BLaER1 (cell line): ENCODE measurements around the gene CHMP3.

Experiments used
- H3K27ac ChIP-seq: shearing (Covaris generic); formaldehyde crosslinking; 2 replicates; pipeline ENCODE4 v1.8.1; 2022
- H3K27me3 ChIP-seq: shearing (Covaris generic); formaldehyde crosslinking; 2 replicates; pipeline ENCODE4 v1.8.1; 2022
- H3K36me3 ChIP-seq: shearing (Covaris generic); formaldehyde crosslinking; 2 replicates; pipeline ENCODE4 v1.8.1; 2022
- H3K4me1 ChIP-seq: shearing (Covaris generic); formaldehyde crosslinking; 2 replicates; pipeline ENCODE4 v1.8.1; 2022
- H3K4me2 ChIP-seq: shearing (Covaris generic); formaldehyde crosslinking; 2 replicates; pipeline ENCODE4 v1.8.1; 2022
- H3K4me3 ChIP-seq: shearing (Covaris generic); formaldehyde crosslinking; 2 replicates; pipeline ENCODE4 v1.8.1; 2022
- H3K9ac ChIP-seq: shearing (Covaris generic); formaldehyde crosslinking; 2 replicates; pipeline ENCODE4 v1.8.1; 2022
- H3K9me3 ChIP-seq: shearing (Covaris generic); formaldehyde crosslinking; 2 replicates; pipeline ENCODE4 v1.8.1; 2022
- H4K20me1 ChIP-seq: shearing (Covaris generic); formaldehyde crosslinking; 2 replicates; pipeline ENCODE4 v1.8.1; 2022
- Cebpa-rat ChIP-seq: shearing (Covaris generic); IDR thresholded peaks from 2 replicates; pipeline ENCODE4 v1.8.1; 2022

Gene CHMP3

GRCh38 chr2:86480105-86480504 is 83.1 kb downstream of the CHMP3 start:
- no peak overlapping the region for H3K27ac ChIP-seq
- no peaks in the 10 kb centered on the region for H3K27me3 ChIP-seq
- peaks cover 99% of the 10 kb centered on the region for H3K36me3 ChIP-seq

GRCh38 chr2:86477349-86477748 is 85.9 kb downstream of the CHMP3 start:
- H3K36me3 ChIP-seq: peaks cover 99% of the 10 kb centered on the region

More at GRCh38 chr2:86480105-86480504, 83.1 kb downstream of the CHMP3 start:
- H3K4me2 ChIP-seq: no peak overlapping the region
- H3K4me1 ChIP-seq: no peaks in the 10 kb centered on the region
- no peaks in the 10 kb centered on the region for H3K9me3 ChIP-seq
- no peak overlapping the region for H3K9ac ChIP-seq
- TF ChIP-seq Cebpa-rat: no peak
- H4K20me1 ChIP-seq: peaks cover 19% of the 10 kb centered on the region; the same call in 1 of the 2 replicates
- H3K4me3 ChIP-seq: no peak overlapping the region

GRCh38 chr2:86476918-86477317 is 86.3 kb downstream of the CHMP3 start:
- H3K27me3 ChIP-seq: no peaks in the 10 kb centered on the region
- H3K4me1 ChIP-seq: no peaks in the 10 kb centered on the region
- peaks cover 26% of the 10 kb centered on the region; the same call in 1 of the 2 replicates for H4K20me1 ChIP-seq
- no peak overlapping the region for H3K4me3 ChIP-seq
- H3K27ac ChIP-seq: no peak overlapping the region
- H3K9ac ChIP-seq: no peak overlapping the region
- no peak overlapping the region for H3K4me2 ChIP-seq
- no peaks in the 10 kb centered on the region for H3K9me3 ChIP-seq
- peaks cover 99% of the 10 kb centered on the region for H3K36me3 ChIP-seq
- no peak for TF ChIP-seq Cebpa-rat

More at GRCh38 chr2:86477349-86477748, 85.9 kb downstream of the CHMP3 start:
- no peaks in the 10 kb centered on the region for H3K9me3 ChIP-seq
- H3K4me1 ChIP-seq: no peaks in the 10 kb centered on the region
- peaks cover 26% of the 10 kb centered on the region; the same call in 1 of the 2 replicates for H4K20me1 ChIP-seq
- H3K27me3 ChIP-seq: no peaks in the 10 kb centered on the region
- H3K9ac ChIP-seq: no peak overlapping the region
- TF ChIP-seq Cebpa-rat: no peak
- no peak overlapping the region for H3K4me3 ChIP-seq
- no peak overlapping the region for H3K4me2 ChIP-seq
- H3K27ac ChIP-seq: no peak overlapping the region

- Histone ChIP-seq H3K4me1 (no peaks in the 10 kb centered on the region), H4K20me1 (peaks cover 26% of the 10 kb centered on the region; the same call in 1 of the 2 replicates), H3K4me3 (no peak overlapping the region), H3K4me2 (no peak overlapping the region), H3K27ac (no peak overlapping the region), H3K36me3 (peaks cover 97% of the 10 kb centered on the region), H3K27me3 (no peaks in the 10 kb centered on the region), H3K9me3 (no peaks in the 10 kb centered on the region), H3K9ac (no peak overlapping the region)
- no peak for TF ChIP-seq Cebpa-rat
Observed at GRCh38 chr2:86476092-86476491, 87.2 kb downstream of the CHMP3 start.

- H3K4me3 ChIP-seq: no peak overlapping the region
- H3K27me3 ChIP-seq: no peaks in the 10 kb centered on the region
- H3K36me3 ChIP-seq: peaks cover 94% of the 10 kb centered on the region
- no peaks in the 10 kb centered on the region for H3K9me3 ChIP-seq
- no peak overlapping the region for H3K4me2 ChIP-seq
- H3K27ac ChIP-seq: no peak overlapping the region
- H3K9ac ChIP-seq: no peak overlapping the region
- TF ChIP-seq Cebpa-rat: no peak
- H3K4me1 ChIP-seq: no peaks in the 10 kb centered on the region
- peaks cover 44% of the 10 kb centered on the region for H4K20me1 ChIP-seq
Observed at GRCh38 chr2:86471637-86472036, 91.6 kb downstream of the CHMP3 start.

- H4K20me1 ChIP-seq: peaks cover 43% of the 10 kb centered on the region
- no peak for TF ChIP-seq Cebpa-rat
- no peaks in the 10 kb centered on the region for H3K27me3 ChIP-seq
- no peak overlapping the region for H3K9ac ChIP-seq
- no peaks in the 10 kb centered on the region for H3K4me1 ChIP-seq
- H3K9me3 ChIP-seq: no peaks in the 10 kb centered on the region
- H3K36me3 ChIP-seq: peaks cover 94% of the 10 kb centered on the region
- no peak overlapping the region for H3K4me3 ChIP-seq
- no peak overlapping the region for H3K4me2 ChIP-seq
- H3K27ac ChIP-seq: no peak overlapping the region
Observed at GRCh38 chr2:86470890-86471289, 92.4 kb downstream of the CHMP3 start.

- Histone ChIP-seq H3K4me2 (no peak overlapping the region), H3K9ac (no peak overlapping the region), H3K4me1 (no peaks in the 10 kb centered on the region), H3K27ac (no peak overlapping the region), H3K9me3 (no peaks in the 10 kb centered on the region), H4K20me1 (peaks cover 35% of the 10 kb centered on the region), H3K4me3 (no peak overlapping the region), H3K27me3 (no peaks in the 10 kb centered on the region), H3K36me3 (peaks cover 94% of the 10 kb centered on the region)
- no peak for TF ChIP-seq Cebpa-rat
Observed at GRCh38 chr2:86468162-86469033, 94.8 kb downstream of the CHMP3 start.

GRCh38 chr2:86466306-86466705 is 96.9 kb downstream of the CHMP3 start:
- H4K20me1 ChIP-seq: peaks cover 30% of the 10 kb centered on the region
- H3K36me3 ChIP-seq: peaks cover 96% of the 10 kb centered on the region
- H3K9me3 ChIP-seq: no peaks in the 10 kb centered on the region
- H3K27me3 ChIP-seq: no peaks in the 10 kb centered on the region
- no peak overlapping the region for H3K4me2 ChIP-seq
- no peak overlapping the region for H3K27ac ChIP-seq
- H3K9ac ChIP-seq: no peak overlapping the region
- H3K4me1 ChIP-seq: no peaks in the 10 kb centered on the region
- H3K4me3 ChIP-seq: no peak overlapping the region
- TF ChIP-seq Cebpa-rat: no peak

- Histone ChIP-seq H3K27me3 (no peaks in the 10 kb centered on the region), H3K4me3 (no peak overlapping the region), H3K9ac (no peak overlapping the region), H3K36me3 (peaks cover 100% of the 10 kb centered on the region), H3K9me3 (no peaks in the 10 kb centered on the region), H3K27ac (no peak overlapping the region), H3K4me2 (no peak overlapping the region), H4K20me1 (peaks cover 31% of the 10 kb centered on the region), H3K4me1 (no peaks in the 10 kb centered on the region)
- TF ChIP-seq Cebpa-rat: no peak
Observed at GRCh38 chr2:86464652-86465051, 98.6 kb downstream of the CHMP3 start.

GRCh38 chr2:86461042-86461743 is 102.0 kb downstream of the CHMP3 start:
- peaks cover 6% of the 10 kb centered on the region; the same call in 1 of the 2 replicates for H4K20me1 ChIP-seq
- TF ChIP-seq Cebpa-rat: no peak
- H3K4me3 ChIP-seq: no peak overlapping the region
- no peak overlapping the region for H3K9ac ChIP-seq
- H3K27me3 ChIP-seq: no peaks in the 10 kb centered on the region
- H3K4me1 ChIP-seq: no peaks in the 10 kb centered on the region
- no peaks in the 10 kb centered on the region for H3K9me3 ChIP-seq
- H3K36me3 ChIP-seq: peaks cover 100% of the 10 kb centered on the region
- H3K4me2 ChIP-seq: no peak overlapping the region
- no peak overlapping the region for H3K27ac ChIP-seq
